Occipital lobe (tissue), 2 donors: ENCODE data around the gene KCNAB2. TPM values are rescaled to one million over a fixed set of nuclear protein-coding genes. Genes with fewer than 3 reads are reported as not detected.

Experiments used
- DNase-seq: peaks from one replicate; lab custom pipeline; 2025; lab: John Stamatoyannopoulos, UW
- total RNA-seq: library from RNA; depleted of rRNA; stranded (reverse); fragments of >200 nt; gene quantifications from one replicate; pipeline ENCODE4 v1.2.3, GENCODE V29; 2014

KCNAB2 gene
- total RNA-seq, 1 donor from 2014 or later, result 5.1 TPM

- DNase-seq, result no peak
These were observed 50.0 kb downstream of the KCNAB2 start for GRCh38 chr1:6095511-6096242.

- DNase-seq, result no peak
These were observed 50.8 kb downstream of the KCNAB2 start for GRCh38 chr1:6096243-6097116.

GRCh38 chr1:6097117-6097595, 51.5 kb downstream of the KCNAB2 start:
- DNase-seq, result no peak

- no peak for DNase-seq
These were observed 52.1 kb downstream of the KCNAB2 start for GRCh38 chr1:6097824-6098223.

- peak; percentile 40 for DNase-seq
These were observed 52.9 kb downstream of the KCNAB2 start for GRCh38 chr1:6098303-6099215.

- DNase-seq, result no peak
These were observed 53.6 kb downstream of the KCNAB2 start for GRCh38 chr1:6099297-6099696.

GRCh38 chr1:6099787-6100765, 54.4 kb downstream of the KCNAB2 start:
- DNase-seq, result no peak

GRCh38 chr1:6100861-6101783, 55.4 kb downstream of the KCNAB2 start:
- DNase-seq, result no peak

GRCh38 chr1:6101826-6102531, 56.3 kb downstream of the KCNAB2 start:
- no peak for DNase-seq

GRCh38 chr1:6102532-6102845, 56.8 kb downstream of the KCNAB2 start:
- DNase-seq, result no peak

GRCh38 chr1:6103111-6103853, 57.6 kb downstream of the KCNAB2 start:
- no peak for DNase-seq

GRCh38 chr1:6103854-6104530, 58.3 kb downstream of the KCNAB2 start:
- DNase-seq, result no peak

- no peak for DNase-seq
These were observed 58.9 kb downstream of the KCNAB2 start for GRCh38 chr1:6104631-6105030.

- DNase-seq, result no peak
These were observed 59.6 kb downstream of the KCNAB2 start for GRCh38 chr1:6105218-6105679.

- DNase-seq, result no peak
These were observed 60.1 kb downstream of the KCNAB2 start for GRCh38 chr1:6105763-6106162.

GRCh38 chr1:6106321-6106731, 60.6 kb downstream of the KCNAB2 start:
- no peak for DNase-seq

GRCh38 chr1:6106977-6107376, 61.3 kb downstream of the KCNAB2 start:
- no peak for DNase-seq
